Hippocampal formation (tissue), 2 donors: ENCODE data around the gene CNDP1.
"Not testable (repeated sequence)": the region's sequence is repeated elsewhere in the genome, so short reads cannot be mapped to it uniquely, and the experiment has no call there.

ENCODE experiments used
- DNase-seq, 2 donors: peaks; one replicate each; lab custom pipeline; 2025; lab: John Stamatoyannopoulos, UW

The CNDP1 gene, protein sequence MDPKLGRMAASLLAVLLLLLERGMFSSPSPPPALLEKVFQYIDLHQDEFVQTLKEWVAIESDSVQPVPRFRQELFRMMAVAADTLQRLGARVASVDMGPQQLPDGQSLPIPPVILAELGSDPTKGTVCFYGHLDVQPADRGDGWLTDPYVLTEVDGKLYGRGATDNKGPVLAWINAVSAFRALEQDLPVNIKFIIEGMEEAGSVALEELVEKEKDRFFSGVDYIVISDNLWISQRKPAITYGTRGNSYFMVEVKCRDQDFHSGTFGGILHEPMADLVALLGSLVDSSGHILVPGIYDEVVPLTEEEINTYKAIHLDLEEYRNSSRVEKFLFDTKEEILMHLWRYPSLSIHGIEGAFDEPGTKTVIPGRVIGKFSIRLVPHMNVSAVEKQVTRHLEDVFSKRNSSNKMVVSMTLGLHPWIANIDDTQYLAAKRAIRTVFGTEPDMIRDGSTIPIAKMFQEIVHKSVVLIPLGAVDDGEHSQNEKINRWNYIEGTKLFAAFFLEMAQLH

DNA sequence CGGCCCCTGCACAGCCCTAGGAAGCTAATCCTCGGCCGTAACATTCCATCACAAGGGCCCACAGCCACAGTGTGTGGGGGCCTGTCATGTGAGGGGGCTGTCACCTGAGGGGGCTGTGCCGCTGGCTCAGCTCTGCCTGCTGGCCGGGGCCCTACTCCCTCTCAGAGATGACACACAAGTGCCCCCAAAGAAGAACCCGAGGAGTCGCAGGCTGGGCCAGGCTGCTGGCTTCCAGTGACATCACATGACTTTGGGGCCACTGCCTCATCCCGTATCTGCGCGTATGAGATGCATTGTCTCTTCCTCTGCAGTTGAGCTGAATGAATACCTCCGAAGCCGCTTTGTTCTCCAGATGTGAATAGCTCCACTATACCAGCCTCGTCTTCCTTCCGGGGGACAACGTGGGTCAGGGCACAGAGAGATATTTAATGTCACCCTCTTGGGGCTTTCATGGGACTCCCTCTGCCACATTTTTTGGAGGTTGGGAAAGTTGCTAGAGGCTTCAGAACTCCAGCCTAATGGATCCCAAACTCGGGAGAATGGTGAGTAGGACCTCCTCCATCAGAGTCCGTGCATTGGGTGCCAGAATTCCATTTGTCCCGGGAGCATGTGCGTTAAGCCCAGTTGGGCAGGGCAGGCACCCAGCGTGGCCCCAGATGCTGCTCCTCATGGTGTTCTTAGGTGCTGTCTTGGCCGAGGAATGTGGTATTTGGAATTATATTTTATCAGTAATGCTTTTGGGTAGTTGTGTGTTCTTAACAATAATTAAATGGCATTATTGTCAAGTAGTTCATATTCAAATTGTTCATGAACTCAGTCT is at the start of gene CNDP1:
CNDP1 (plus strand) TSS at position 351 of the 820 bp plus-strand sequence; CDS start at position 519, 168 bp downstream.
- peak; percentile 69 to 82 for DNase-seq

- DNase-seq, result no peak
Observed at GRCh38 chr18:74486119-74486849, 48.0 kb upstream of the CNDP1 start.

DNA sequence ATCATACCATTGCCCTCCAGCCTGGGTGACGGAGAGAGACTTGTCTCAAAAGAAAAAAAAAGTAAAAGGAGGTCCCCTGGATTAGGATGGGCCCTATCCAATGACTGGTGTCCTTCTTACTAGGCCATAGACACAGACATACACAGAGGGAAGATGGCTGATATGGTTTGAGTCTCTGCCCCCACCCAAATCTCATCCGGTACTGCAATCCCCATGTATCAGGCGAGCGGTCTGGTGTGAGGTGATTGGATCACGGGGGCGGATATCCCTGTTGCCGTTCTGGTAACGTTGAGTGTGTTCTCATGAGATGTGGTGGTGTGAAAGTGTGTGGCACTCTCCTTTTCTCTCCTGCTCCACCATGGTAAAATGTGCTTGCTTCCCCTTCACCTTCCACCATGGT is 45.9 kb upstream of the CNDP1 start:
- no peak for DNase-seq

DNA sequence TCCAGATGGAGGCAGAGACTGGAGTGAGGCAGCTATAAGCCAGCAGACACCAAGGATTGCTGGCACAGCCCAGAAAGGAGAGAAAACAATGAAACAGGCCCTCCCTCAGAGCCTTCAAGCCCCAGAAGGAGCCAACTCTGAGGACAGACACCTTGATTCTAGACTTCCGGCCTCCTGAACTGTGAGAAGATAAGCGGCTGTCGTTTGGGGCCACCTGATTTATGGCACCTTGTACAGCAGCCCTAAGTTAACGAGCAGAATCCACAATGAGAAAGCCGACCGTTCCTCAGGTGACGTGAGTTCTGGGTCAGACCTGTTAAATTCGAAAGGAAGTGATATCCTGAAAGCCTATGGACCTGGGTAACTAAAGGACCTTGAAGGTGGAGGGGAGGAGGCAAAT is 45.4 kb upstream of the CNDP1 start:
- no peak for DNase-seq

GRCh38 chr18:74489676-74490075 is 44.6 kb upstream of the CNDP1 start:
- DNase-seq, result no peak

DNA sequence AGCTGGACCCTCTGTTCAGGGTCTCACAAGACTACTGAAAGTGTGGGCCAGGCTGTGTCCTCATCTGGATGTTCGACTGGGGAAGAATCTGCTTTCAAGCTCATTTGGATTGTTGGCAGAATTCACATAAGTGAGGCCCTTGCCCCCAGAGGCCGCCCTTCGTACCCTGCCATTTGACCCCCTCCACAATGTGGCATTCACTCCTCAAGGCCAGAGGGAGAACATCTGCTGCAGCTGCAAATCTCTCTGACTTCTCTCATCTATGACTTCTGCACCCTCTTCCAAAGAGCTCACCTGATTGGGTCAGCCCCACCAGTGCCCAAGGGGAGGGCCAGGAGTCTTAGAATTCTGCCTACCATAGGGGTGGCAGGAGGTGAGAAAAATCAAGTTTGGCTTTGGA is 42.0 kb upstream of the CNDP1 start:
- DNase-seq, result no peak

DNA sequence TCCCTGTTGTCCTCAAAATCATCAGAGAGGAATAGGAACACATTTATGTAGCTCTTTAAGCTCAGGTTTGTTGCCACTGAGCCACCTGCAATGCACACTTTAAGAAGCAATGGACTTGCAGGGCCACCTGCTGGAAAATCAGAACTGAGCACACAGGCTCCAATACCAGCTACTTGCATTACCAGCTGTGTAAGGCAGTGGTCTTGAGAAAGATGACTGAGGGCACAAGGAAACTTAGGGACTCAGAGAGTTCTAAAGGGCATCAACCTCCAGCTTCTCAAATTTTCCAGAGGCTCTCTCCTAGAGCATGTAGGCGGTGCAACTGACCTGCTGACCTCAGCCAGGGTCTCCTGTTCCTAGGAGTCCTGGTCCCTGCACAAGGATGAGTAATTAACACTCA is 40.6 kb upstream of the CNDP1 start:
- peak; percentile 12 to 29 for DNase-seq

DNA sequence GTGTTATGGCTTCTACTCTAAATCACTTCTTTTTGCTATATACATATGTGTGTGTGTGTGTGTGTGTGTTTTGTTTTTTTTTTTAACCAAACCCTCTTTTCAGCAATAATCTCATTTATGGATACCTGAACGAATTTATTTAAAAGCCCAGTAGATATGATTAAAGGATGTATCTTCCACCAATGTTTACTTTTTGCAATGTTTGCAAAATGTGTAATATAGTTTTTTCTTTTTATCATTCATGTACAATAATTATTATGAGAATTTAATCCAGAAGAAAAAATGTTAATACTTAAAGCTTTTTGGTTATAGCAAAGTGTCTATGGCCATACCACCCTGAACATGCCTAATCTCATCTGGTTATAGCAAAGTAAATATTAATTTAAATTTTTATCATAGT is 39.8 kb upstream of the CNDP1 start:
- DNase-seq, result no peak

- peak; percentile 98 to 100 for DNase-seq
Observed at GRCh38 chr18:74495581-74496507, 38.5 kb upstream of the CNDP1 start, which contains the start of gene CNDP2. Gene CNDP2 (plus strand): TSS chr18:74496363. CDS start chr18:74499974, 3,611 bp downstream.

GRCh38 chr18:74496508-74497323 is 37.6 kb upstream of the CNDP1 start:
- DNase-seq, result no peak

DNA sequence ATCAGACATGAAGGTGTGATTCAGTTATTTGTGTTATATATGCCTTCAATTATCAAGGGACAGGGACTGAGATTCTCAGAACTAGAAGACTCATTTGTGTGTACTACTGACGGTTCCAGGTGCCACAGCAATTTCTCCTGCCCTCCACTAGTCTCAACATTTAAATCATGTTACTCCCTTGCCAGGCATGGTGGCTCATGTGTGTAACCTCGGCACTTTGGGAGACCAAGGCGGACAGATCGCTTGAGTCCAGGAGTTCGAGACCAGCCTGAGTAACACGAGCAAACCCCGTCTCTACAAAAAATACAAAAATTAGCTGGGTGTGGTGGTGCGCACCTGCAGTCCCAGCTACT is 37.0 kb upstream of the CNDP1 start:
- no peak for DNase-seq

DNA sequence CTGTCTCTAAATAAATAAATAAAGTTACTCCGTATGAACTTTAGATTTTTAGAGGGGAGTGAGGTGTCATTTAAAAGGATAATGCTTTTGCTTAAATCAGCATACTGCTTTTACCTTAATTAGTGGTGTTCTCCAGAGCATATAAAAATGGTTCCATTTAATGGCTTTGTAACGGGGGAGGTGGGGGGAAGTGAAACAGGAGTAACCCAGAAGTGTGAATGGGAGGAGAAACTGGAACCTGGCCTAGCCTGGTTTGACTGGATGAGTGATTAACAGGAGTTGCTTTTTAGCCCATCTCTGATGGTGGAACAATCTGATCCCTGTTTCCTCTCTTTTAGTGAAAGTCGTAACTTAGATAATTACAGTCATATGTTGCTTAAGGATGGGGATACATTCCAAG is 36.5 kb upstream of the CNDP1 start:
- no peak for DNase-seq

DNA sequence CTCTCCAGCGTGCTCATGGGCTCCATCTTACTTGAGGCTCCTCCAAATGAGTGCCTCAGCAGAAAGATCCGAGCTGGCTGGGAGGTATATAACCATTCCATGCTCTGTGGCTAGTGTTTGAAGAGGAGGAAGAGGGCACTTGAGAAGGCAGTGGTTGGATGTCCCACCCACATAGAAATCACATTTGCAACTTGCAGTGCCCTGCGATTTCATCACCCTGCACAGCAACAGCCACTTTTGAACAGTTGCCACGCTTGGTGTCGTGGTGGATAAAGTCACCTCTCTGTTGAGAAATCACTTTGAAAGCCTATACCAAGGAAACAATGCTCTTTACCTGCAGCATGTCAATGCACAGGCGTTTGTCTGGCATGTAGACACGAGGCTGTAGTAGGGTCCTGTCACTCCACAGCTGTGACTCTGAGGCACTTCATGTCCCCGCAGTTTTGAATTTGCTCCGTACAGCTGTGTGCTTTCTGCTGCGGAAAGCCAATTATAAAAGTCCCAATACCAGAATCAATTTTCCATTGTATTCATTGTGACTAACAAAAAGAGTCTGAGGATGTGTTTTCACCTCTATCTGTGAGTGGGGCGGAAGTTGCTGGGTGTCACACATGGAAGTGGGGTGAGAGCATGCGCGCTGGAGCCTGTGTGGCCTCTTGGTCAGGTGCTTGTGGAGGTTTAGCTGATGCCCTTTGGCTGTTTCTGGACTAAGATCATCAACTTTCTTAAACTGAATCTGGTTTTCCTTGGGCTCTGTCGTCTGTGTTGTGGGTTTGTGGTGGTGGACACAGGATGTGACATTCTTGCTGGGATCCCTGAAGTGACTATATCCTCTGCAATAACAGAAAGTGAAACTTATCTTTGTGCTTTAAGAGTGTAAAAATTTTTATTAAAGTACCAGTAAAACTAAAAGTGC is 35.3 kb upstream of the CNDP1 start:
- DNase-seq, result peak in 1 of 2 donors; percentile 46

DNA sequence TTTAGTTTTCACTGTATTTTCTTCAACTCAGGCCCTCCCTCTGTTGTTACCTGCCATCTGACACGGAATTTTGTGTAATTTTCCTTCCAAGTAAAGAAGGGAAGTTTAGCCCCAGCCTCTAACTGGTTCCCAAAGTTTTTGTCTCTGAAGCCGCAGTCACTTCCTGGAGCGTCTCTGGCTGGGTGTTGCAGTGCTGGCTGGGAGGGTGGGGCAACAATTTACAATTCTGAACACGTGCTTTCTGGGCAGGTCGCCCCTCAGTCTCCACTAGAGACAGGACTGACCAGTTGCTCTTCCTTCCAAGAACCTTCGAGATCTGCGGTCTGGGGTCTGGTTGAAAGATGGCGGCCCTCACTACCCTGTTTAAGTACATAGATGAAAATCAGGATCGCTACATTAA is 34.7 kb upstream of the CNDP1 start:
- peak; percentile 54 to 55 for DNase-seq

DNA sequence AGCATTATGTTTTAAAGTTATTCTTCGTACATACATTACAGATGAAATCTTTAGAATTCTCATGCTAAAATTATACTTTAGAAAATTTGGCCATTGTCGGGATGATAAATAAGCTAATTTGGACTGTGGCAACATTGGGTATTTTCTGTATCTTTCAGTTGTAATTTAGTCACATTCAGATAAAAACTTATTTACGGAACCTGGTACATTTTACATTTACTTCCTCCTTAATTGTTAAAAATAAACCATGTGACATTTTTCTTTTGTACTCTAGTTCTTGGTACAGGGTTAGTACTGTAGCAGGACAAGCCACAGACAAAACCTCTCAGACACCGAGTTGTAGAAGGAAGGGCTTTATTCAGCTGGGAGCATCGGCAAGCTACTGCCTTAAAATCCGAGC is 33.9 kb upstream of the CNDP1 start:
- no peak for DNase-seq

GRCh38 chr18:74500774-74501173 is 33.5 kb upstream of the CNDP1 start:
- DNase-seq, result not testable (repeated sequence)

DNA sequence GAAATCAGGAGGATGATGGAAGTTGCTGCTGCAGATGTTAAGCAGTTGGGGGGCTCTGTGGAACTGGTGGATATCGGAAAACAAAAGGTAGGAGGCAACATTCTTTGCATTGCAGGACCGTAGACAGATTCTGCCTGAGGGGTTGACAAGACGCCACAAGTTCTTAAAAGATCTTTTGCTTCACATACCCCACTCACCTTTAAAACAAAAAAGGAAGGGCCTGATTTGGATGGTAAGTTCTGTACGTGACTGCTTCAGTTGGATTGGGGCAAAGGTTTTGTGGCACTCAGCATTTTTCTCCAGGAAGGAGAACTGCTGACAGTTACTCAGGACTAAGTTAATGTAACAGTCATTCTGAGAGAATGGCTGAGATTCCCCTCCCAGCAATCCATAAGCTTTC is 32.9 kb upstream of the CNDP1 start:
- DNase-seq, result no peak

DNA sequence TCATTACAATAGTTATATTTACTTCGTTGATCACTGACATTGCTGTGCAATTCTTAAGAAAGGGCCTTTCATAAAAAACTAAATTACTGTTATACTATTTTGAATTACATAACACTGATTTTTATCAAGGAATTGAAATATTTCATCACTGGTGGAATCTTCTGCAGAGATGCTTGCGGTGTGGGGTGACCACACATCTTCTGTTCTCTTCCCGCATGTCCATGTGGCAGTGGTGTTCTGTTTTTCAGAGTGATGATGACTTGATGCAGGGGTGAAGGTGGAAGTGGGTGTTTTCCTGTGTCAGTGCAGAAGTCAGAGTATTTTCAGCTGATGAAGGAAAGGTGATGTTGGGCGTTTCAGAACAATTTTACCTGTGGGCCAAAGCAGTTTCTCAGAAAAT is 31.2 kb upstream of the CNDP1 start:
- no peak for DNase-seq

DNA sequence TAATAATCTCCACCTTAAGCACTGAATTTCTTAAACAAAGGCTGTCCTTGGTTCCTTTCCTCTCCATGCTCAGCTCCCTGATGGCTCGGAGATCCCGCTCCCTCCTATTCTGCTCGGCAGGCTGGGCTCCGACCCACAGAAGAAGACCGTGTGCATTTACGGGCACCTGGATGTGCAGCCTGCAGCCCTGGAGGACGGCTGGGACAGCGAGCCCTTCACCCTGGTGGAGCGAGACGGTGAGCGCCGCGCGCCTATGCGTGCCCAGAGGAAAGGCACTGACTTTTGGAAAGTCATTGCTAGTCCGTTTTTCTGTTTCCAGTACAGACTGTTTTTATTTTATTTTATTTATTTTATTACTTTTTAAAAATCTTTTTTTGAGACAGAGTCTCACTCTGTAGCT is 28.5 kb upstream of the CNDP1 start:
- DNase-seq, result no peak
